HG03565 (cell line): Measurements from ENCODE around the gene FLNB.
A peak's percentile ranks its signal among the peaks of the same experiment; 100 is the strongest.

ENCODE experiments used
- ATAC-seq: cut with Tn5 transposase; IDR thresholded peaks from one replicate; pipeline ENCODE4 v1.9.1; 2021; ENCODE audit warnings: mild to moderate bottlenecking, moderate library complexity; ENCODE audit not compliant: unreplicated experiment

The FLNB gene

DNA sequence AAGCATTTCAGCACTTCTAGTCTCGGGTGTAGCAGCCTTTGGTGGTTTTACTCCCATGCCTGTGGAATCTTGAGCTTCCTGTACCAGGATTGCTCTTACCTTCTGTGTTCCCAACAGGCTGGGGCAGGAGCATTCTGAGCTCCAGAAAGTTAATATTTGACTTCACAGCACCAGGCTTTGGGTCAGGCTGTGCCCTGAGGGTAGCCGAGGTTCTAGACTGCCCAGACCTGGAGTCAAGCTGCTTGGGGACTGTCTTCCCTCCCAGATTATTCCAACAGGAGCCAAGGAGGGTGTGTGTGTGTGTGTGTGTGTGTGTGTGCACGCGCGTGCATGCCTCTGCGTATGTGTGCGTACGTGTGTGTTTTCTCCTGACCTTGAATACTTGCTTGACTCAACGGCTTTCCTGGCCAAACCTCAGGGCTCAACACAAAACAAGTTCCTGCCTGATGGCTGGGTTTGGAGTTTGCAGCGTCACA is 94.8 kb downstream of the FLNB start:
- no peak for ATAC-seq

DNA sequence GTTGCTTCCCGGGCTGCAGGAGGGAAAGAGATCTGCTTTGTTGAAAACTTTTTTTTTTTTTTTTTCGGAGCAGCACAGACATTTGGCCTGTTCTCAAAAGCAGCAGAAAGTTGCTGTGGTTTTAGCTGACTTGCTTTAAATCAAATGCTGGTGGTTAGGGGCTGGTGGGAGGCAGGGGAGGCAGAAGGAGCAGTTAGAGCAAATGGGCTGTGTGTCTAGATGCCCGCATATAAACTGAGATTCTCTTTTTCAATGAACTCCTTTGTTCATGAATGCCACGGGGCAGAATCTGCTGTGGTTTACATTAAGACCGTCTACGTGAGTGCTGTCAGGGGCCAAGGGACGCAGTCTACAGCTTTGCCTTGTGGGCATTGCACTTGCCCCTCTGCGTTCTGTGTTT is 95.9 kb downstream of the FLNB start:
- no peak for ATAC-seq

DNA sequence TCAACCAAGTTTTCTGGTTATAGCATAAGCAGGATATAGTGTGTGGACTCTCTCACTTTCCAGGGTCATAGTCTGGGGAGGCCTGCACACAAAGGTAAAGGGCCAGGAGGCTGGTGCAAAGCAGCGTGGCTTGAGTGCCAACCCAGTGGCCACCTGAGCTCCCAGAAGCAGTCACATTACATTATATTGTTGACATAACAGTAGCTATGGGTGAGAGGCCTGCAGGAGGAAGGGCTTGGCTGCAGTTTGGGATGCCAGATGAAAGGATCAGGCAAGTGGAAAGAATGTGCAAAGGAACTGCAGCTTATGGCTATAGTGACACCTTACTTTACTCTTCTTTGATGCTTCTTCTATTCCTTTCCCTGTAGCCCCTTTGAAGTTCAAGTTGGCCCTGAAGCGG is 96.5 kb downstream of the FLNB start:
- no peak for ATAC-seq

DNA sequence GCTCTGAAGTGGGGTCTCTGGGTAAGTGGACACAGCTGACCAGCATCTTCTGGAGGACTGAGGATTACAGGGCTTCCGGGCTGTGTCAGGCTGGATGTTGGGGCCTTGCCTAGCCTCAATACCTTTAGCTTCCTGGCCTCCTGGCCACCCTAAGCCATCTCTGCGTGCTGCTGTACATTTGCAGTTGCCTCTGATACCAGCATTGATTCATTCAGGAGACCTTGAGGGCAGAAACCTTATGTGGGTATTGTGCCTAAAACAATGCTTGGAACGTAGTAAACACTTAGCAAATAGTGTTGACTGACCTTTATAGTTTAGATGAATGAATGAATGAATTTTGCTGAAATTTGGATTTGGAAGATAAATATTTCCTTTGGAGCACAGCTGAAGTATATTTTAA is 97.0 kb downstream of the FLNB start:
- ATAC-seq, result no peak

DNA sequence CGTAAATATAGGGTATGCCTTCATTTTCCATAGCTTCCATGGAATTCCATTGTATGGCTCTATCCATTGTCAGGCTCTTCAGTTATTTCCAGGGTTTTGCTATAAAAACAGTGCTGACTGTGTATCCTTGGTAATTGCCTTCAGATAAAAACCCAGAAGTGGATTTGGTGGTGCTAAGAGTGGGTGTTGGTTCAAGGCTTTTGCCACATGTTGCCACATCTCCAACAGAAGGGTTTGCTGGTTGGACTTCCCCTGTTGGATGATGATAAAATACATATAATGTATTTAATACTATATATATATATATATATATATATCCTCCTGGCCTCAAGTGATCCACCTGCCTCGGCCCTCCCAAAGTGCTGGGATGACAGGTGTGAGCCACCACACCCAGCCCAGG is 97.8 kb downstream of the FLNB start:
- ATAC-seq, result no peak

DNA sequence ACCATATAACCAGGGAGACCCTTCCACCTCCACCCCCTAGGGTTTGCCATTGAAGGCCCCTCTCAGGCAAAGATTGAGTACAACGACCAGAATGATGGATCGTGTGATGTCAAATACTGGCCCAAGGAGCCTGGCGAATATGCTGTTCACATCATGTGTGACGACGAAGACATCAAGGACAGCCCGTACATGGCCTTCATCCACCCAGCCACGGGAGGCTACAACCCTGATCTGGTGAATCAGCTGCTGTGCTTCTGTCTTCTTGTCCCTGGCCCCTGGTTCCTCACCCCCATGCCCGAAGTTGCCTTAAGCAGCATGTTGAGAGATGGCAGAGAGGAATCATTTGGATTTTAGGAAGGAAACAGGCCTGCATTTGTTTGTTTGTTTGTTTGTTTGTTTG is 98.4 kb downstream of the FLNB start:
- ATAC-seq, result no peak

DNA sequence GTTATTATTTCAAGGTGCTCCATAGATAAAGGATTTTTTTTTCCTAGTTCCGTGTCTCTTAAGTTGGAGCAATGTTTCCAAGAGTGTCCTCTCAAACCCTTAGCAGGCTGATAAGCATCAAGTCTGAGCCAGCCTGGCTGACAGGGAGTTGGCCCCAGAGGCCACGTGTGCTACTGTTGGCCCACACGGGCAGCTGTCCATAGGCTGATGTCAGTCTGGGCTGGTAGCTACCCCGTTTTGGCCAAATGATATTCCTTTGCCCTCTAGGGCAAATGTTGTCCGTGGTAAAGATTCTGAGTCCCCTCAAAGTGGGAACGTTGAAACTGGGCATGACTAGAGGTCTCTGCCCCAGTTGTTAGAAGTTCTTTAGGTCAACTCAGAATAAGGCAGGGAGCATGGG is 99.4 kb downstream of the FLNB start:
- no peak for ATAC-seq

DNA sequence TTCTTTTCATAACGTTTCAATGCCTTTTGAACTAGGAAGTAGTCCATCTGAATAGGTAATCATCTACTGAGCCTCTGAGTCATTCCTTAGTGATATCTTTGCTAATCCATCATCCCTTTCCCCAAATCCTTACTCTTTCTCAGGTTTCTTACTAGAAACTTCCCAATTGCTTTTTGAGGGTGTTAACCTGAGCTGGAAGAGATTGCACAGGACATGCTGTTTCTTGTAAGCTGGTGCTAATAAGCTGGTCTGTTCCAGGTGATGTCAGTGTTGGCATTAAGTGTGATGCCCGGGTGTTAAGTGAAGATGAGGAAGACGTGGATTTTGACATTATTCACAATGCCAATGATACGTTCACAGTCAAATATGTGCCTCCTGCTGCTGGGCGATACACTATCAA is 101.5 kb downstream of the FLNB start:
- ATAC-seq, result no peak

DNA sequence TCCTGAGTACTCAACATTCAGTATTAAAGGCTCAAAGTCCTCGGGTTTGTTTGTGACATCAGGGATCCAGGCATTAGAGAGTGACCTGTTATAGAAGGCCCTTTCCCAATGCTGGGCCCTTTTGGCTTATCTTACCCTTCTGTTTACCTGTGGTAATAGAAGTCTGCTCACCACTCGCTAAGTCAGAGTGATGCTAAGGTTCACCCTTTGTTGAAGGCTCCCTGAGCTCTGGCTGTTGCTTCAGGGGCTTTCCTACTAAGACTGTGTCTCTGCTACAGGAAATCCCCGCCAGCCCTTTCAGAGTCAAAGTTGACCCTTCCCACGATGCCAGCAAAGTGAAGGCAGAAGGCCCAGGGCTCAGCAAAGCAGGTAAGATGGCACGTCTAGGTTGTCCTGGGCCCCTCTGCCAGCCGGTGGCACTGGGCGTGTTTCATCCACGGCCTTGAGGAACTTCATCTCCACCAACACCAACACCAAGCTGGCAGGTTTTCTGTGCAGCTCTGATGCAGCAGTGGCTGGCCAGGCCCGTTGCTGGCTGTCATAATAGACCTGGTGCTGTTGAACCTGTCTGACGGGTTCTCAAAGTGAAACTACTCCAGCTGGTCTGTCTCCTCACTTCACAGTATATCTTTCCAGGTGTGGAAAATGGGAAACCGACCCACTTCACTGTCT is 103.4 kb downstream of the FLNB start:
- no peak for ATAC-seq

DNA sequence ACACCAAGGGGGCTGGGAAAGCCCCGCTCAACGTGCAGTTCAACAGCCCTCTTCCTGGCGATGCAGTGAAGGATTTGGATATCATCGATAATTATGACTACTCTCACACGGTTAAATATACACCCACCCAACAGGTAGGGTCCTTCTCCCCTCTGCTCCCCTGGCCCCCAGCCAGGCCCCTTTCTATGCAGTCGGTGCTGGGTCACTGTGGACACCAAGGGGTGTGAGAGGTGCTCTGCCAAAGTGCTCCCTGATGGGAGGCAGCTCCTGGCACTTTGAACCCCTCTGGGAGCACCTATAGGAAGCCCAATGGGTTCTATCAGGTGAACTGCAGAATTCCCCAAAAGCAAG is 103.9 kb downstream of the FLNB start:
- ATAC-seq, result no peak

DNA sequence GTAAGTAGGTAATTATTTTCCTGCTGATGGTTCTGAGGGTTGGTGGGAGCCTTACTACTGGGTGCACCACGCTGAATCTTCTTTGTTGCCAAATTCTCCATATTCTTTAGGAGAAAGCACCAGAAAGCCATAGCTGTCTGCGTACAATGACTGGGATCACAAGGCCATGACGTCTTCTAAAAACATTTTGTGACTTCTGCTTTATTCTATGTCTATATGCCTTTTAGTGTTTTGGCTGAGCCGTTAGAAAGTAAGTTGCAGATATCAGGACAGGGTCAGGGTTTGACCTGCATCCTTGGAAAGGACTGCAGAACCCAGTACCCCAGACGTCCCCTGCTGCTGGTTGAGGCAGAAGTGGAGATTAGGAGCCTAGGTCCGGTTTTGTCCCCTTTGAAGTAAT is 107.0 kb downstream of the FLNB start:
- no peak for ATAC-seq

DNA sequence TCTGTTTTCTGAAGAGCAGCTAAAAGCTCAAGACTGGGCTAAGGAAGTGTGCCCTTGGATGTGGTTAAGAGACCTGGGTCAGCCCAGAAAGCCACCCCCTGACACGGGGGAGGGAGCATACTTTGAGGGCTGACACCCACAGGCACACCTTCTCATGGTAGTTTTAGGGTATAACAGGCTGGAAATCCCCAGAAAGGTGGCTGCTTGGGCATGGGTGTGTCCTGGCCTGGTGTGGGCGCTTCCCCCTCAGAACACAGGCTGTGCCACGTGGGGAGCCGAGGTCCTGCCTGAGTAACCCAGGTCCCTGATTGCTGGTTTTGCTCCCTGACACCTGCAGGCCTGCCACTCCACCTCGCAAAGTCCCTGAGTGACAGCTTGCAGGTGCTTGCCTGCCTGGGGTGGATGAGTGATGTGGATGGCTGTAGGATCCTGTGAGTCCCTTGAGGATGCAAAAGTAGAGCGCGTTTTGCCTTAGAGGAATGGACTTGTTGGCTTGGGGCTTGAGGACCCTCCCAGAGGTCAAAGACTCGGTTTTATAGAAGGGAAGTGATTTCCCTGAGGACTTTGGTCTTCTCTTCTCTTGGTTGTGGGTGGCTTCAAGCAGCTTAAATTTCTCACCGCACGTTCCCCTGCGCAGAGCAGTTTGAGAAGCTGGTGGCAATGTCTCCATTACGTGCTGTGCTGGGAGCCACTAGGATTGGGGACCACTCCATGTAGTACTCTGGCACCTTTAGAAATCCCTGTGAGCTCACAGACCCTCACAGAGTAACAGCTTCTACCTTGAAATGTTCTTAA is 108.1 kb downstream of the FLNB start:
- peak; percentile 54 for ATAC-seq

DNA sequence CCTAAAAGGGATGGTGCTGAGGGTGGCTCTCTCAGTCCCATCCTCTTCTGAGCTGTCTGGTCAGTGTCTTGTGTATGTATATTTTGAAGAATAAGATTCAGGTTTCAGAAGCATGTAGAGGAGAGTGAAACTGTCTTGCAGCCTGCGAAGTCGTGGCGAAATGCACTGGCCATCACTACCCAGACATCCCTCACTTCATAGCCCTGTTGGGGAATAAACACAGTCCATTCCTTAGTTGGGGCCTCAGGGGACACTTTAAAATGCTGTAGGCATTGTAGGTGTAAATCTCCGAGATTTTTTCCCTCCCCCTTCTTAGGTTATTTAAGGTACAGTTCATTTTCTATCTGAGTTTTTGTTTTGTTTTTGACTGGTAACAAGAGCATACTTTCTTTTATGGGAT is 108.8 kb downstream of the FLNB start:
- no peak for ATAC-seq

DNA sequence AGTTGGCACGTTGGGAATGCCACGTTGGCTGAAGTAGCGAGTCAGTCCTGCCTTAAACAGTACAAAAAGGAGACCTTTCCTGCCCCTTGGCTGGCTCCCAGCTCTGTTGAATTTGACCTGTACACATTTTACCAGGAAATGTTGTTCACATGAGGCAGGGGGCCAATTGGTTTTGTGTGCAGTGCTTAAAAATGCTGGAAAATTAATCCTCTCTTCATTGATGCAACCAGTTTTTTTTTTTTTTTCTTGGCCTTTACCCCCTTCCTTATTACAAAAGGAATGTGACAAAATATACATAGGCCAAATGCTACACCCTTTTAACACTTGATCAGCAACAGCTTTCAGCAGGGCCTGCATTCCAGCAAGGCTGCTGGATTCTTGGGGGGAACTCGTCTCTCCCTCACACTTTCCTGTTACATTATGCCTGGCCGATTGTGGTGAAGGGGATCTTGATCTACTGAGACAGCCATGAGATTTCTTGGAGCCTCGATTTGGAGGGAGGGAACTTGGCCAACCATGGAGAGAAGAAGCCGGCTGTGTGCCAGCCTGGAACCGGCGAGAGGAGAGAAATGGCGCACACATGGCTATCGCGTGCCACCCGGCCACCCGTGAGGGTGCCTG is 109.4 kb downstream of the FLNB start:
- ATAC-seq, result no peak

DNA sequence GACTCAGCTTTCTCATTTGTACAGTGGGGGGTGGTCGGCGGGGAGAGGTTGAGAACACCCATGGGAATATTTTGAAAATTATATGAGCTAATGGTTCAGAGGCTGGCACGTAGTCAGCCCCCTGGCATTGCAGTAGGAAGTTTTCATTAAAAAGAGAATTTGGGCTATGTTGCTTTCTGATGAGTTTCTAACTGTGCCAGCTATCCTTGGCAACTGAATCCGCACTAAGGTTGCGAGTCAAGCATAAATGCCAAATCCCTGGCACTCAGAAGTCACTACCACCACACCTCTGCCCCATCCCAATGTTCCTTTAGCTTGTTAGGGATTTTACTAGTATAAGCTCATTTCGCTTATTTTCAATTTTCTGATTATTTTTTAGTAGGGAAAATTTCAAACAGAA is 111.0 kb downstream of the FLNB start:
- ATAC-seq, result no peak

DNA sequence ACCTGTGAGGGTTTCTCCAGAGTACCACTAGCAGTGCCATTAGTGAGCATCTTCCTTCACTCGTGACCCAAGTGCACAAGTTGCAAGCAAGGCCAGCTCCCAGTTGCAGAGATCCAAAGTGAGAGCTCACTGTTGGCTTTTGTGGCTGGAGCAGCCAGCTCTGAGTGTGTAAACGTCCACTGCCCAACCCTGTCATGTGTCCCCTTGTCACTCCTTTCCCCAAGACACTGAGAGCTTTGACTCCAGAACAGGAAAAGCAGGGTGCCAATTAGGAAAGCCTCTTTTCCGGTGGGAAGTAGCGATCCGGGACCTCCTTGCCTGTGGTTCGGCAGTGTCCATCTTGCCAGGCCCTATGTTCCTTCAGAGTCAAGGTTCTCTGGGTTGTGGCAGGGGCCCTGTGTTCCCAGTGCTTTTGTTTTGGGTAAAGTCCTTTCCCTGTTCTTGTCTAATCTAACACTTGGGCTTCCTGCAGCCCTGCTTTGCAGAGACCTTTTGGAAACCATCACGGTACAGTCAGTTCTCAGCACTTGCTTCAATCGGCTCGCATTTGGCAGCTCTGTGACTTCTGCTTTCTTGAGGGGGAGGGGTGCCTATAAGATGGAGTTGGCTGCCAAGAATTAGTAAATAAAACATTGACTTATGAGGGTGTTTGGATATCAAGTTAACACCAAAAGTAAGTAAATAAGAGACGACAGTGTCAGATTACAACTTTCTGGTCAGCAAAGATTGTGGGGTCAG is 112.0 kb downstream of the FLNB start:
- ATAC-seq, result no peak

DNA sequence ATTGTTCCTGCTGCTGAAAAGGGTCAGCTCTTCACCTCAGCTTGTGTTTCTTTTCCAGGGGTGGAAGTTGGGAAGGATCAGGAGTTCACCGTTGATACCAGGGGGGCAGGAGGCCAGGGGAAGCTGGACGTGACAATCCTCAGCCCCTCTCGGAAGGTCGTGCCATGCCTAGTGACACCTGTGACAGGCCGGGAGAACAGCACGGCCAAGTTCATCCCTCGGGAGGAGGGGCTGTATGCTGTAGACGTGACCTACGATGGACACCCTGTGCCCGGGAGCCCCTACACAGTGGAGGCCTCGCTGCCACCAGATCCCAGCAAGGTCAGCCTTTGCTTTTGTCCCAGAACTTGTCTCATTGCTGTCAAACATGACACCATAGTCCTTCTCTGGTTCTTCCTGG is 113.0 kb downstream of the FLNB start:
- no peak for ATAC-seq

DNA sequence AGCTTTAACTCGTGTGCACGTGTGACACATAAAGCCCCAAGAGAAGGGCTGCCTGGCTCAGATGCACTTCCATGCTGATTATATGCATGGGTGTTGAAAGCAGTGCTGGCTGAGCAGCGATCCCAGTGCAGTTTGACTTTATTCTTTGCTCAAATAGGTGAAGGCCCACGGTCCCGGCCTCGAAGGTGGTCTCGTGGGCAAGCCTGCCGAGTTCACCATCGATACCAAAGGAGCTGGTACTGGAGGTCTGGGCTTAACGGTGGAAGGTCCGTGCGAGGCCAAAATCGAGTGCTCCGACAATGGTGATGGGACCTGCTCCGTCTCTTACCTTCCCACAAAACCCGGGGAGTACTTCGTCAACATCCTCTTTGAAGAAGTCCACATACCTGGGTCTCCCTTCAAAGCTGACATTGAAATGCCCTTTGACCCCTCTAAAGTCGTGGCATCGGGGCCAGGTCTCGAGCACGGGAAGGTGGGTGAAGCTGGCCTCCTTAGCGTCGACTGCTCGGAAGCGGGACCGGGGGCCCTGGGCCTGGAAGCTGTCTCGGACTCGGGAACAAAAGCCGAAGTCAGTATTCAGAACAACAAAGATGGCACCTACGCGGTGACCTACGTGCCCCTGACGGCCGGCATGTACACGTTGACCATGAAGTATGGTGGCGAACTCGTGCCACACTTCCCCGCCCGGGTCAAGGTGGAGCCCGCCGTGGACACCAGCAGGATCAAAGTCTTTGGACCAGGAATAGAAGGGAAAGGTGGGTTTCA is 114.9 kb downstream of the FLNB start:
- ATAC-seq, result no peak

DNA sequence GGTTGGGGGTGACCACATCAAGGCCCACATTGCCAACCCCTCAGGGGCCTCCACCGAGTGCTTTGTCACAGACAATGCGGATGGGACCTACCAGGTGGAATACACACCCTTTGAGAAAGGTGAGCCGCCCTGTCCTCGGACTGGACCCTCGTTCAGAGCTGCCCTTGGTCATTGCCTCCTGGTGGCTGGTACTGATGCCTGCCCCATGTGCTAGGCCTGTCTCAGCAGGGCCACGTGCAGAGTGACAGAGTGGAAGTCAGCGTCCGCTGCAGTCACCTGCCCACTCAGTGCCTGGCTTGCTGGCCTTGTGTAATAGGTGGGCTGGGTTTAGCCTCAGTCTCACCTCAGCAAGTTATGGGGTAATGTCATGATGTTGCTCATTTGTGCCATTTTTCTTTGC is 116.2 kb downstream of the FLNB start:
- no peak for ATAC-seq

DNA sequence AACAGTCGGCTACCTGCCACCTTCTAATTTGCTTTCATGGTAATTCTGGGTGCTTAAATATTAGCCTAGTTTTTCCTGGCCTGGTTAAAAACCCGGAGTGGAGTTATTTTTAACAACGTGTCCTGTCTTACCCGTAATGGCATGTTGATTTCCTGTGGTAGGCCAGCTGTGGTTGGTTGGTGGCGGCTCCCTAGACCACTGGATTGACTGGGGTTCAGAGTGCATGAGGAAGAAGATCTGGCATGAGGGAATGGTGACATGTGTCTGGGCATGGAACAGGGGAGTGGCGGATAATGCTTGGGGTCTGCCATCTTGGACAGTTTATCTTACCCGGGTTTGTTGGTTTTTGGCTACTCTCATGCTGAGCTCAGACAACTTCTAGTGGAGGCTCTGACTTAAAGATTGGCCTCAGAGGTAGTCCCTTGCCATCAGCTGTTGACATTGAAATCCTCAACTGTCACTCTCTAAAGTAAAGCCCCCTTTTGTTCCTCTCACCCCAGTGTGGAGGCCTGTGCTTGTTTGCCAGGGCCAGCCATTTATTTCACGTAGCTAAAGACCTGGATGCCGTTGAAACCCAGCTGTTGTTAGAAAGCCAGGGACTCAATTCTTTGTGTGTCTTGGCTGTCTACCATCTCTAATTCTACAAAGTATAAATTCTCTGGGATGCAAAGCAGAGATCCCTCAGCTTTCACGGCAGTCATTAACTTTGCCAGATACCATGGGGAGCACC is 121.0 kb downstream of the FLNB start:
- no peak for ATAC-seq
